NK-92 treated with Interleukin-12 subunit alpha and Interleukin-12 subunit beta, amount 100 ng/mL, for 24 hours (cell line): ENCODE measurements around the gene GLRX.
"Not testable (repeated sequence)": the region's sequence is repeated elsewhere in the genome, so short reads cannot be mapped to it uniquely, and the experiment has no call there.

Experiments
- DNase-seq: peaks from one replicate; lab custom pipeline; 2025; lab: John Stamatoyannopoulos, UW

GLRX gene

GRCh38 chr5:95852567-95852966, 30.0 kb upstream of the GLRX start:
- DNase-seq = no peak

GRCh38 chr5:95851141-95851540, 28.6 kb upstream of the GLRX start:
- DNase-seq = not testable (repeated sequence)

- no peak for DNase-seq
Measured at GRCh38 chr5:95850391-95850894, 27.9 kb upstream of the GLRX start.

- DNase-seq = no peak
Measured at GRCh38 chr5:95848701-95849100, 26.2 kb upstream of the GLRX start.

- no peak for DNase-seq
Measured at GRCh38 chr5:95847261-95847592, 24.7 kb upstream of the GLRX start.

- DNase-seq = peak; percentile 29
Measured at GRCh38 chr5:95846554-95847260, 24.2 kb upstream of the GLRX start.

GRCh38 chr5:95845391-95845790, 22.9 kb upstream of the GLRX start:
- no peak for DNase-seq

GRCh38 chr5:95843733-95844223, 21.3 kb upstream of the GLRX start:
- DNase-seq = no peak

GRCh38 chr5:95842854-95843544, 20.5 kb upstream of the GLRX start:
- no peak for DNase-seq

GRCh38 chr5:95841914-95842812, 19.6 kb upstream of the GLRX start:
- DNase-seq = no peak

- no peak for DNase-seq
Measured at GRCh38 chr5:95840956-95841705, 18.6 kb upstream of the GLRX start.

GRCh38 chr5:95839658-95840057, 17.1 kb upstream of the GLRX start:
- no peak for DNase-seq

- DNase-seq = no peak
Measured at GRCh38 chr5:95838556-95838955, 16.0 kb upstream of the GLRX start.

GRCh38 chr5:95838001-95838520, 15.5 kb upstream of the GLRX start:
- no peak for DNase-seq

GRCh38 chr5:95837492-95837891, 15.0 kb upstream of the GLRX start:
- no peak for DNase-seq

- not testable (repeated sequence) for DNase-seq
Measured at GRCh38 chr5:95836971-95837370, 14.4 kb upstream of the GLRX start.

- DNase-seq = no peak
Measured at GRCh38 chr5:95836544-95836943, 14.0 kb upstream of the GLRX start.

GRCh38 chr5:95835682-95836385, 13.3 kb upstream of the GLRX start:
- DNase-seq = peak; percentile 28

GRCh38 chr5:95832664-95833063, 10.1 kb upstream of the GLRX start:
- no peak for DNase-seq

GRCh38 chr5:95830226-95830625, 7.7 kb upstream of the GLRX start:
- no peak for DNase-seq

GRCh38 chr5:95827892-95828246, 5.3 kb upstream of the GLRX start:
- no peak for DNase-seq
